Measurements from ENCODE around the gene AACS.

- TF ChIP-seq CTCF (IDR thresholded peaks at IDR 0.05; ENCODE audit: poor library complexity, severe bottlenecking) (no peak), EP300 (conservative IDR thresholded peaks at IDR 0.05; ENCODE audit: poor library complexity, severe bottlenecking) (no peak), POLR2AphosphoS5 (IDR thresholded peaks at IDR 0.05) (no peak), RAD21 (conservative IDR thresholded peaks at IDR 0.05) (no peak), EZH2 (IDR thresholded peaks at IDR 0.05; ENCODE audit: borderline replicate concordance, insufficient read depth, low read length, poor library complexity, severe bottlenecking) (no peak), REST (IDR thresholded peaks at IDR 0.05; ENCODE audit: borderline replicate concordance) (no peak), TAF1 (IDR thresholded peaks at IDR 0.05; ENCODE audit: low read depth) (no peak)
These were observed 63.9 kb downstream of the AACS start for GRCh38 chr12:125129179-125129571.
